AG04450 (cell line): Measurements from ENCODE around the gene ZNF789. TPM values are rescaled to one million over a fixed set of nuclear protein-coding genes. Genes with fewer than 3 reads are reported as not detected.

Source experiments
- CTCF ChIA-PET: fragments of 300-600, 350-600 bp; formaldehyde crosslinking; extraction: SDS; loops from one replicate; lab custom pipeline; 2022; ENCODE audit warnings: antibody characterized with exemption, inconsistent platforms; lab: Charles Lee
- POLR2A ChIA-PET: fragments of 350-600 bp; formaldehyde crosslinking; extraction: SDS; loops from one replicate; lab custom pipeline; 2021; ENCODE audit warnings: antibody characterized with exemption, inconsistent platforms; lab: Yijun Ruan, JAX
- DNase-seq: peaks from one replicate; pipeline ENCODE4 v3.0.0-alpha.2; 2011; ENCODE audit warnings: low read depth, low spot score
- H3K27ac ChIP-seq: one replicate; pipeline ENCODE4 v1.5.1; 2012; ENCODE audit warnings: low read depth, low read length, control low read depth
- H3K27me3 ChIP-seq: one replicate; pipeline ENCODE4 v1.6.0; 2012; ENCODE audit warnings: low read length; ENCODE audit not compliant: control insufficient read depth, insufficient read depth
- H3K4me3 ChIP-seq: 2 replicates; pipeline ENCODE4 v1.5.1; 2011; ENCODE audit warnings: mild to moderate bottlenecking, low read depth, low read length, control low read depth
- H3K9me3 ChIP-seq: 2 replicates; pipeline ENCODE4 v1.5.1; 2012; ENCODE audit warnings: low read length; ENCODE audit not compliant: control insufficient read depth, insufficient read depth
- CTCF ChIP-seq: IDR thresholded peaks from 2 replicates; pipeline ENCODE4 v1.5.1; 2011; ENCODE audit warnings: low read depth, low read length, control low read depth, inconsistent platforms
- polyA plus RNA-seq: library from polyadenylated mRNA; depleted of rRNA; stranded (reverse); fragments of >200 nt; gene quantifications from 2 replicates; pipeline ENCODE4 v1.2.3, GENCODE V29; 2011

ZNF789 gene
- polyA plus RNA-seq, 1 experiment = 8.3 TPM

- CTCF ChIA-PET = no interaction called here
- H3K4me3 ChIP-seq = no peak overlapping the region
- no peak for DNase-seq
- H3K27me3 ChIP-seq = no peaks in the 10 kb centered on the region
- POLR2A ChIA-PET = no interaction called here
- H3K9me3 ChIP-seq = no peaks in the 10 kb centered on the region
- TF ChIP-seq CTCF = no peak
- H3K27ac ChIP-seq = no peak overlapping the region
Measured at GRCh38 chr7:99446096-99446495, 26.6 kb upstream of the ZNF789 start.

- no peak for TF ChIP-seq CTCF
- POLR2A ChIA-PET = no interaction called here
- Histone ChIP-seq H3K27me3 (no peaks in the 10 kb centered on the region), H3K4me3 (no peak overlapping the region), H3K27ac (no peak overlapping the region), H3K9me3 (no peaks in the 10 kb centered on the region)
- CTCF ChIA-PET = no interaction called here
- no peak for DNase-seq
Measured at GRCh38 chr7:99447943-99448342, 24.7 kb upstream of the ZNF789 start.

- CTCF ChIA-PET = no interaction called here
- TF ChIP-seq CTCF = no peak
- DNase-seq = no peak
- Histone ChIP-seq H3K4me3 (no peak overlapping the region), H3K27ac (no peak overlapping the region), H3K27me3 (no peaks in the 10 kb centered on the region), H3K9me3 (no peaks in the 10 kb centered on the region)
- POLR2A ChIA-PET = no interaction called here
Measured at GRCh38 chr7:99448855-99449254, 23.8 kb upstream of the ZNF789 start.

GRCh38 chr7:99449326-99449725 is 23.4 kb upstream of the ZNF789 start:
- Histone ChIP-seq H3K4me3 (no peak overlapping the region), H3K27me3 (no peaks in the 10 kb centered on the region), H3K9me3 (no peaks in the 10 kb centered on the region), H3K27ac (no peak overlapping the region)
- CTCF ChIA-PET = no interaction called here
- POLR2A ChIA-PET = no interaction called here
- no peak for TF ChIP-seq CTCF
- DNase-seq = no peak

- DNase-seq = no peak
- Histone ChIP-seq H3K4me3 (no peak overlapping the region), H3K27me3 (no peaks in the 10 kb centered on the region), H3K9me3 (no peaks in the 10 kb centered on the region), H3K27ac (no peak overlapping the region)
- ChIA-PET CTCF (no interaction called here), POLR2A (no interaction called here)
- no peak for TF ChIP-seq CTCF
Measured at GRCh38 chr7:99451936-99452335, 20.8 kb upstream of the ZNF789 start.
